GM13977 (cell line): ENCODE data around the gene ATP11C.
A peak's percentile ranks its signal among the peaks of the same experiment; 100 is the strongest.

Experiments used
- DNase-seq: peaks from one replicate; pipeline ENCODE4 v3.0.0; 2012; ENCODE audit warnings: low spot score
- CTCF ChIP-seq: IDR thresholded peaks from 2 replicates; pipeline ENCODE4 v1.5.1; 2012; ENCODE audit warnings: mild to moderate bottlenecking, control low read depth; ENCODE audit not compliant: insufficient read depth; ENCODE audit errors: extremely low read depth, missing control alignments
- in situ Hi-C: fragments of 300-500 bp; cut with MboI; formaldehyde crosslinking; loops from one replicate; pipeline ENCODE4 v1.12.0; 2022; ENCODE audit warnings: low sequenced_read_pairs, low pct_unique_long_range_greater_than_20kb, mixed read lengths, inconsistent platforms; ENCODE audit not compliant: unreplicated experiment

Gene ATP11C

GRCh38 chrX:139932901-139933796 is at the start of gene ATP11C:
ATP11C (minus strand) TSS chrX:139933053; CDS start chrX:139932042, 1,011 bp downstream.
- peak; percentile 46 for TF ChIP-seq CTCF
- in situ Hi-C loops: no loop called here
- peak; percentile 79 for DNase-seq

GRCh38 chrX:139974471-139974870 is 41.6 kb upstream of the ATP11C start:
- in situ Hi-C loops: no loop called here
- no peak for TF ChIP-seq CTCF
- DNase-seq: no peak

- DNase-seq: no peak
- in situ Hi-C loops: no loop called here
- no peak for TF ChIP-seq CTCF
Observed at GRCh38 chrX:139972629-139973624, 40.1 kb upstream of the ATP11C start.

GRCh38 chrX:139972113-139972512 is 39.3 kb upstream of the ATP11C start:
- in situ Hi-C loops: no loop called here
- no peak for TF ChIP-seq CTCF

GRCh38 chrX:139971394-139971749 is 38.5 kb upstream of the ATP11C start:
- in situ Hi-C loops: no loop called here

More at GRCh38 chrX:139972113-139972512, 39.3 kb upstream of the ATP11C start:
- DNase-seq: no peak

More at GRCh38 chrX:139971394-139971749, 38.5 kb upstream of the ATP11C start:
- DNase-seq: no peak
- TF ChIP-seq CTCF: no peak
